HepG2 (cell line): Measurements from ENCODE around the gene CSF1R. TPM values are rescaled to one million over a fixed set of nuclear protein-coding genes. Genes with fewer than 3 reads are reported as not detected.

Source experiments
- ARNT ChIP-seq: fragments of 450-650 bp; IDR thresholded peaks from 2 replicates; pipeline ENCODE4 v1.6.1; 2017
- BRD4 ChIP-seq: sonication (generic); formaldehyde crosslinking; IDR thresholded peaks from 2 replicates; pipeline ENCODE4 v1.4.0; 2020; ENCODE audit warnings: missing genetic modification reagents
- CEBPB ChIP-seq: IDR thresholded peaks from 2 replicates; pipeline ENCODE4 v1.6.1; 2011; ENCODE audit warnings: low read depth, low read length, improper control_type of control experiment, borderline replicate concordance
- FOSL2 ChIP-seq: sonication (generic); formaldehyde crosslinking; IDR thresholded peaks from 2 replicates; pipeline ENCODE4 v1.4.0; 2020; ENCODE audit warnings: missing genetic modification reagents
- FOXM1 ChIP-seq: sonication (generic); formaldehyde crosslinking; IDR thresholded peaks from 2 replicates; pipeline ENCODE4 v1.5.0; 2020; ENCODE audit warnings: missing genetic modification reagents
- ISX ChIP-seq: sonication (generic); formaldehyde crosslinking; conservative IDR thresholded peaks from 2 replicates; pipeline ENCODE4 v1.5.0; 2020; ENCODE audit warnings: missing genetic modification reagents
- JARID2 ChIP-seq: sonication (generic); formaldehyde crosslinking; IDR thresholded peaks from 2 replicates; pipeline ENCODE4 v1.8.1; 2023; ENCODE audit warnings: missing genetic modification reagents, inconsistent platforms; ENCODE audit not compliant: insufficient replicate concordance
- MBNL3 ChIP-seq: fragments of 250-450 bp; sonication (Bioruptor Pico); conservative IDR thresholded peaks from 2 replicates; pipeline ENCODE4 v1.8.0; 2022; ENCODE audit warnings: mild to moderate bottlenecking, inconsistent platforms
- NR1H2 ChIP-seq: sonication (generic); formaldehyde crosslinking; IDR thresholded peaks from 2 replicates; pipeline ENCODE4 v1.8.1; 2022; ENCODE audit warnings: low read depth, missing genetic modification reagents, borderline replicate concordance
- PRDM15 ChIP-seq: sonication (generic); formaldehyde crosslinking; IDR thresholded peaks from 2 replicates; pipeline ENCODE4 v1.4.0; 2020; ENCODE audit warnings: missing genetic modification reagents
- SIN3A ChIP-seq: IDR thresholded peaks from 2 replicates; pipeline ENCODE4 v1.6.1; 2011; ENCODE audit warnings: low read depth, mild to moderate bottlenecking, control low read depth, low read length, borderline replicate concordance
- SMAD3 ChIP-seq: sonication (generic); formaldehyde crosslinking; IDR thresholded peaks from 2 replicates; pipeline ENCODE4 v1.4.0; 2020; ENCODE audit warnings: missing genetic modification reagents
- SNAPC5 ChIP-seq: sonication (generic); formaldehyde crosslinking; IDR thresholded peaks from 2 replicates; pipeline ENCODE4 v1.8.1; 2023; ENCODE audit warnings: mild to moderate bottlenecking, missing genetic modification reagents, borderline replicate concordance
- SRF ChIP-seq: IDR thresholded peaks from 2 replicates; pipeline ENCODE4 v1.6.1; 2011; ENCODE audit warnings: mild to moderate bottlenecking, low read depth, low read length, moderate library complexity
- TARDBP ChIP-seq: sonication (generic); formaldehyde crosslinking; IDR thresholded peaks from 2 replicates; pipeline ENCODE4 v1.8.0; 2022; ENCODE audit warnings: mild to moderate bottlenecking, missing genetic modification reagents
- TBX3 ChIP-seq: fragments of 450-650 bp; IDR thresholded peaks from 2 replicates; pipeline ENCODE4 v1.6.1; 2017; ENCODE audit warnings: antibody characterized with exemption, mild to moderate bottlenecking, inconsistent platforms, borderline replicate concordance
- ZNF180 ChIP-seq: sonication (generic); formaldehyde crosslinking; IDR thresholded peaks from 2 replicates; pipeline ENCODE4 v1.4.0; 2020; ENCODE audit warnings: low read depth, missing genetic modification reagents, borderline replicate concordance
- ZNF230 ChIP-seq: sonication (generic); formaldehyde crosslinking; IDR thresholded peaks from 2 replicates; pipeline ENCODE4 v1.4.0; 2020; ENCODE audit warnings: mild to moderate bottlenecking, missing genetic modification reagents
- ZNF558 ChIP-seq: sonication (generic); formaldehyde crosslinking; IDR thresholded peaks from 2 replicates; pipeline ENCODE4 v1.9.0; 2022; ENCODE audit warnings: mild to moderate bottlenecking, missing genetic modification reagents, borderline replicate concordance
- ZNF569 ChIP-seq: sonication (generic); formaldehyde crosslinking; IDR thresholded peaks from 2 replicates; pipeline ENCODE4 v1.5.0; 2020; ENCODE audit warnings: mild to moderate bottlenecking, missing genetic modification reagents, moderate library complexity, borderline replicate concordance
- ZZZ3 ChIP-seq: sonication (generic); formaldehyde crosslinking; IDR thresholded peaks from 2 replicates; pipeline ENCODE4 v1.4.0; 2020; ENCODE audit warnings: missing genetic modification reagents, mild to moderate bottlenecking, borderline replicate concordance
- polyA plus RNA-seq, 8 experiments: library from polyadenylated mRNA; depleted of rRNA in 3 of 8; stranded (reverse) in 7 of 8; unstranded in 1 of 8; fragments of >200 nt; fragmentation: Illumina TruSeq in 4 of 8; extraction: Trizol in 4 of 8; gene quantifications; 2 replicates each; pipeline versions ENCODE4 v1.2.1 to v1.2.3, GENCODE V29; 2011 to 2016; ENCODE audit warnings: low read depth in 4 of 8, missing spikeins in 1 of 8, mixed read lengths in 1 of 8; ENCODE audit not compliant: insufficient read depth in 1 of 8
- total RNA-seq, 5 experiments: library from RNA; depleted of rRNA; stranded (reverse); fragments of >200 nt; fragmentation: Illumina TruSeq; extraction: Trizol; gene quantifications; 2 replicates each; pipeline ENCODE4 v1.2.3, GENCODE V29; 2016; ENCODE audit warnings: low read depth in 1 of 5
- TF ChIP-seq, protein P1 (sequence below): IDR thresholded peaks from 2 replicates; pipeline ENCODE4 v1.6.1; 2012; ENCODE audit warnings: low read depth, low read length, improper control_type of control experiment
- TF ChIP-seq, protein P2 (sequence below): sonication (generic); formaldehyde crosslinking; IDR thresholded peaks from 2 replicates; pipeline ENCODE4 v1.5.0; 2020; ENCODE audit warnings: mild to moderate bottlenecking, missing genetic modification reagents
- TF ChIP-seq, protein P3 (sequence below): sonication (generic); formaldehyde crosslinking; IDR thresholded peaks from 2 replicates; pipeline ENCODE4 v1.4.0; 2020; ENCODE audit warnings: missing genetic modification reagents

The CSF1R gene
- total and polyA plus RNA-seq, 2 of the 13 experiments (the other 11 are each of a cell fraction or from before 2014, with no cell fraction given): 0.01 TPM; not detected in 1

GRCh38 chr5:150129813-150130492 is 43.6 kb upstream of the CSF1R start (continued):
- no peak for TF ChIP-seq MBNL3
- TF ChIP-seq JARID2: no peak
- no peak for TF ChIP-seq PRDM15 (CRISPR knock-in tag)
- no peak for TF ChIP-seq SIN3A
- TF ChIP-seq NR1H2: no peak
- TF ChIP-seq ZZZ3: no peak
- no peak for TF ChIP-seq FOXM1 (CRISPR knock-in tag)
- 0 out of 2 replicates have a peak, but pooled peaks have one; percentile 87 for TF ChIP-seq ZNF230
- no peak for TF ChIP-seq ZNF558 (CRISPR knock-in tag)
- peak; percentile 97 for TF ChIP-seq CEBPB
- TF ChIP-seq ZNF569 (CRISPR knock-in tag): no peak
- TF ChIP-seq TBX3: no peak
- TF ChIP-seq BRD4 (CRISPR knock-in tag): no peak
- peak; percentile 41; the same call in 1 of the 2 replicates for TF ChIP-seq TARDBP
- TF ChIP-seq SMAD3 (CRISPR knock-in tag): peak; percentile 79; the same call in 1 of the 2 replicates
- TF ChIP-seq ARNT: no peak
- no peak for TF ChIP-seq ISX
- TF ChIP-seq SNAPC5 (CRISPR knock-in tag): no peak
- TF ChIP-seq, protein P1, sequence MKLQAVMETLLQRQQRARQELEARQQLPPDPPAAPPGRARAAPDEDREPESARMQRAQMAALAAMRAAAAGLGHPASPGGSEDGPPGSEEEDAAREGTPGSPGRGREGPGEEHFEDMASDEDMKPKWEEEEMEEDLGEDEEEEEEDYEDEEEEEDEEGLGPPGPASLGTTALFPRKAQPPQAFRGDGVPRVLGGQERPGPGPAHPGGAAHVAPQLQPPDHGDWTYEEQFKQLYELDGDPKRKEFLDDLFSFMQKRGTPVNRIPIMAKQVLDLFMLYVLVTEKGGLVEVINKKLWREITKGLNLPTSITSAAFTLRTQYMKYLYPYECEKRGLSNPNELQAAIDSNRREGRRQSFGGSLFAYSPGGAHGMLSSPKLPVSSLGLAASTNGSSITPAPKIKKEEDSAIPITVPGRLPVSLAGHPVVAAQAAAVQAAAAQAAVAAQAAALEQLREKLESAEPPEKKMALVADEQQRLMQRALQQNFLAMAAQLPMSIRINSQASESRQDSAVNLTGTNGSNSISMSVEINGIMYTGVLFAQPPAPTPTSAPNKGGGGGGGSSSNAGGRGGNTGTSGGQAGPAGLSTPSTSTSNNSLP: 0 out of 2 replicates have a peak, but pooled peaks have one; percentile 11
- peak; percentile 62 for TF ChIP-seq FOSL2 (CRISPR knock-in tag)
- TF ChIP-seq, protein P2, sequence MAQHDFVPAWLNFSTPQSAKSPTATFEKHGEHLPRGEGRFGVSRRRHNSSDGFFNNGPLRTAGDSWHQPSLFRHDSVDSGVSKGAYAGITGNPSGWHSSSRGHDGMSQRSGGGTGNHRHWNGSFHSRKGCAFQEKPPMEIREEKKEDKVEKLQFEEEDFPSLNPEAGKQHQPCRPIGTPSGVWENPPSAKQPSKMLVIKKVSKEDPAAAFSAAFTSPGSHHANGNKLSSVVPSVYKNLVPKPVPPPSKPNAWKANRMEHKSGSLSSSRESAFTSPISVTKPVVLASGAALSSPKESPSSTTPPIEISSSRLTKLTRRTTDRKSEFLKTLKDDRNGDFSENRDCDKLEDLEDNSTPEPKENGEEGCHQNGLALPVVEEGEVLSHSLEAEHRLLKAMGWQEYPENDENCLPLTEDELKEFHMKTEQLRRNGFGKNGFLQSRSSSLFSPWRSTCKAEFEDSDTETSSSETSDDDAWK (CRISPR knock-in tag): no peak
- no peak for TF ChIP-seq ZNF180 (CRISPR knock-in tag)
- TF ChIP-seq, protein P3, sequence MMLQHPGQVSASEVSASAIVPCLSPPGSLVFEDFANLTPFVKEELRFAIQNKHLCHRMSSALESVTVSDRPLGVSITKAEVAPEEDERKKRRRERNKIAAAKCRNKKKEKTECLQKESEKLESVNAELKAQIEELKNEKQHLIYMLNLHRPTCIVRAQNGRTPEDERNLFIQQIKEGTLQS (CRISPR knock-in tag): no peak
- no peak for TF ChIP-seq SRF
